ENCODE data around the gene AK9.

The AK9 gene

GRCh38 chr6:109510358-109510757 is 180.6 kb downstream of the AK9 start:
- DNase-seq (ENCODE audit: low read depth) = no peak

- no peak for DNase-seq (ENCODE audit: low read depth)
Observed at GRCh38 chr6:109508166-109508860, 182.7 kb downstream of the AK9 start.

- no peak for DNase-seq (ENCODE audit: low read depth)
Observed at GRCh38 chr6:109507490-109508072, 183.4 kb downstream of the AK9 start.

- DNase-seq (ENCODE audit: low read depth) = no peak
Observed at GRCh38 chr6:109506841-109507240, 184.2 kb downstream of the AK9 start.

GRCh38 chr6:109506314-109506713 is 184.7 kb downstream of the AK9 start:
- no peak for DNase-seq (ENCODE audit: low read depth)

GRCh38 chr6:109503327-109504224 is 187.4 kb downstream of the AK9 start:
- no peak for DNase-seq (ENCODE audit: low read depth)

- no peak for DNase-seq (ENCODE audit: low read depth)
Observed at GRCh38 chr6:109498936-109499335, 192.1 kb downstream of the AK9 start.

- no peak for DNase-seq (ENCODE audit: low read depth)
Observed at GRCh38 chr6:109498052-109498451, 192.9 kb downstream of the AK9 start.

GRCh38 chr6:109496036-109496772 is 194.8 kb downstream of the AK9 start:
- DNase-seq (ENCODE audit: low read depth) = no peak

- DNase-seq (ENCODE audit: low read depth) = no peak
Observed at GRCh38 chr6:109493865-109494264, 197.1 kb downstream of the AK9 start.

- DNase-seq (ENCODE audit: low read depth) = no peak
Observed at GRCh38 chr6:109491207-109491938, 199.6 kb downstream of the AK9 start.

- no peak for DNase-seq (ENCODE audit: low read depth)
Observed at GRCh38 chr6:109490713-109491112, 200.3 kb downstream of the AK9 start.

- no peak for DNase-seq (ENCODE audit: low read depth)
Observed at GRCh38 chr6:109488001-109488400, 203.0 kb downstream of the AK9 start.

- DNase-seq (ENCODE audit: low read depth) = no peak
Observed at GRCh38 chr6:109486068-109486467, 204.9 kb downstream of the AK9 start.

- DNase-seq (ENCODE audit: low read depth) = no peak
Observed at GRCh38 chr6:109485266-109485935, 205.6 kb downstream of the AK9 start.

- DNase-seq (ENCODE audit: low read depth) = no peak
Observed at GRCh38 chr6:109484122-109484521, 206.9 kb downstream of the AK9 start.

GRCh38 chr6:109483735-109484057 is 207.3 kb downstream of the AK9 start:
- no peak for DNase-seq (ENCODE audit: low read depth)

- peak; percentile 37 for DNase-seq (ENCODE audit: low read depth)
Observed at GRCh38 chr6:109482905-109483734, 207.9 kb downstream of the AK9 start, which contains the start of gene ZBTB24. Gene ZBTB24 (minus strand): TSS chr6:109483219. CDS start chr6:109482026, 1,193 bp downstream.

GRCh38 chr6:109480993-109481480 is 210.0 kb downstream of the AK9 start:
- no peak for DNase-seq (ENCODE audit: low read depth)
